PC-3 (cell line): ENCODE results near the gene DNAJC1. TPM values are rescaled to one million over a fixed set of nuclear protein-coding genes. Genes with fewer than 3 reads are reported as not detected.

Source experiments
- ATAC-seq: fragments of 200-7000 bp; cut with Tn5 transposase; 2 replicates; pipeline ENCODE4 v1.9.1; 2020; ENCODE audit warnings: mild to moderate bottlenecking, moderate library complexity
- BruUV-seq: library from RNA; stranded (reverse); fragments of 400-500 nt; replicated peaks from 2 replicates; lab custom pipeline; 2021; lab: Mats Ljungman, UMichigan
- CTCF ChIA-PET: fragments of 300-600 bp; sonication (Branson Sonifier 250); formaldehyde crosslinking; loops from one replicate; lab custom pipeline; 2022; ENCODE audit warnings: antibody characterized with exemption; lab: Charles Lee
- POLR2A ChIA-PET: fragments of 300-600 bp; sonication (Branson Sonifier 250); formaldehyde crosslinking; loops from one replicate; lab custom pipeline; 2022; ENCODE audit warnings: antibody characterized with exemption; ENCODE audit not compliant: unreplicated experiment; lab: Charles Lee
- DNase-seq: peaks from one replicate; pipeline ENCODE4 v3.0.0-alpha.2; 2015
- H2AFZ ChIP-seq: fragments of 300-600 bp; sonication (generic); 2 replicates; pipeline ENCODE4 v1.6.0; 2016; ENCODE audit warnings: antibody characterized with exemption, low read length
- H3F3A ChIP-seq: fragments of 300-600 bp; sonication (generic); one replicate; pipeline ENCODE4 v1.6.0; 2017; ENCODE audit warnings: antibody characterized with exemption, low read length, control low read depth, mild to moderate bottlenecking; ENCODE audit not compliant: unreplicated experiment
- H3K27ac ChIP-seq: fragments of 300-600 bp; sonication (generic); 2 replicates; pipeline ENCODE4 v1.5.1; 2016; ENCODE audit warnings: mild to moderate bottlenecking, low read length
- H3K27me3 ChIP-seq: fragments of 300-600 bp; sonication (generic); 2 replicates; pipeline ENCODE4 v1.6.1; 2016; ENCODE audit warnings: low read length, mixed read lengths
- H3K36me3 ChIP-seq: fragments of 300-600 bp; sonication (generic); 2 replicates; pipeline ENCODE4 v1.6.1; 2016; ENCODE audit warnings: low read depth, mixed run types, low read length, mixed read lengths
- H3K4me1 ChIP-seq: fragments of 300-600 bp; sonication (generic); 2 replicates; pipeline ENCODE4 v1.5.1; 2016; ENCODE audit warnings: low read length; ENCODE audit not compliant: insufficient read depth
- H3K4me2 ChIP-seq: fragments of 300-600 bp; sonication (generic); 2 replicates; pipeline ENCODE4 v1.6.0; 2016; ENCODE audit warnings: low read length
- H3K4me3 ChIP-seq: fragments of 300-600 bp; sonication (generic); 2 replicates; pipeline ENCODE4 v1.5.1; 2016; ENCODE audit warnings: mild to moderate bottlenecking, low read length, mixed read lengths
- H3K79me2 ChIP-seq: fragments of 300-600 bp; sonication (generic); 2 replicates; pipeline ENCODE4 v1.6.1; 2017; ENCODE audit warnings: low read length, mixed read lengths
- H3K9ac ChIP-seq: fragments of 300-600 bp; sonication (generic); 2 replicates; pipeline ENCODE4 v1.6.0; 2016; ENCODE audit warnings: mild to moderate bottlenecking, low read length
- H3K9me2 ChIP-seq: fragments of 300-600 bp; sonication (generic); replicated peaks from 2 replicates; pipeline ENCODE4 v1.6.1; 2016; ENCODE audit warnings: mixed run types, low read length, mixed read lengths
- H3K9me3 ChIP-seq: fragments of 300-600 bp; sonication (generic); 2 replicates; pipeline ENCODE4 v1.6.1; 2016; ENCODE audit warnings: low read length, mixed read lengths
- H4K20me1 ChIP-seq: fragments of 300-600 bp; sonication (generic); 2 replicates; pipeline ENCODE4 v1.6.1; 2016; ENCODE audit warnings: low read length, mixed read lengths
- CTCF ChIP-seq: fragments of 300-600 bp; sonication (generic); conservative IDR thresholded peaks from 2 replicates; pipeline ENCODE4 v1.5.1; 2017; ENCODE audit warnings: antibody characterized with exemption, low read depth, mild to moderate bottlenecking, low read length
- EZH2 ChIP-seq: fragments of 300-600 bp; sonication (generic); IDR thresholded peaks from one replicate; pipeline ENCODE4 v1.6.1; 2017; ENCODE audit warnings: antibody characterized with exemption, mild to moderate bottlenecking, low read length; ENCODE audit not compliant: unreplicated experiment
- EZH2phosphoT487 ChIP-seq: fragments of 300-600 bp; sonication (generic); IDR thresholded peaks from 2 replicates; pipeline ENCODE4 v1.6.1; 2018; ENCODE audit warnings: mild to moderate bottlenecking, antibody characterized with exemption, low read length, borderline replicate concordance
- intact Hi-C: fragments of 100-400 bp; cut with micrococcal nuclease; formaldehyde crosslinking; loops from 2 replicates; pipeline ENCODE4 v1.9.0; 2023
- total RNA-seq: library from RNA; depleted of rRNA; stranded (reverse); fragments of >200 nt; gene quantifications from 2 replicates; pipeline ENCODE4 v1.2.3, GENCODE V29; 2014

The DNAJC1 gene
- total RNA-seq, 1 experiment from 2014 or later = 53.4 TPM

- CTCF ChIA-PET = no interaction called here
- no peaks in the 10 kb centered on the region for H3K27me3 ChIP-seq
- BruUV-seq = no TSS peak
- no peaks in the 10 kb centered on the region for H3K9me2 ChIP-seq
- peaks cover 44% of the 10 kb centered on the region for H3K4me1 ChIP-seq
- H2AFZ ChIP-seq = no peak overlapping the region
- no peak overlapping the region for H3K27ac ChIP-seq
- POLR2A ChIA-PET = no interaction called here
- ATAC-seq (no peak), DNase-seq (no peak)
- H3K9ac ChIP-seq = no peak overlapping the region
- no peaks in the 10 kb centered on the region for H3K36me3 ChIP-seq
- no peak for TF ChIP-seq CTCF
- TF ChIP-seq EZH2 = no peak
- TF ChIP-seq EZH2phosphoT487 = no peak
- no peaks in the 10 kb centered on the region for H3K79me2 ChIP-seq
- H3F3A ChIP-seq = peaks cover 7% of the 10 kb centered on the region
- intact Hi-C loops = no loop called here
- no peak overlapping the region for H3K4me2 ChIP-seq
- no peaks in the 10 kb centered on the region for H3K9me3 ChIP-seq
- H3K4me3 ChIP-seq = no peak overlapping the region
- no peaks in the 10 kb centered on the region for H4K20me1 ChIP-seq
These were observed 249.8 kb downstream of the DNAJC1 start for GRCh38 chr10:21753497-21754270.

GRCh38 chr10:21751341-21752310 is 251.9 kb downstream of the DNAJC1 start:
- CTCF ChIA-PET = interaction anchor here (0.5 to 0.7 kb wide), 2 partner anchors 202 to 560 kb away, joined by 3 to 5 read pairs; no protein-coding TSS in a partner anchor
- Histone ChIP-seq H3F3A (peaks cover 7% of the 10 kb centered on the region), H2AFZ (no peak overlapping the region), H3K4me2 (peak overlapping the region; percentile 49), H4K20me1 (no peaks in the 10 kb centered on the region), H3K9ac (peak overlapping the region; percentile 88), H3K9me3 (no peaks in the 10 kb centered on the region), H3K27me3 (no peaks in the 10 kb centered on the region), H3K36me3 (no peaks in the 10 kb centered on the region), H3K4me1 (peaks cover 47% of the 10 kb centered on the region), H3K4me3 (no peak overlapping the region; the same call in 1 of the 2 replicates), H3K79me2 (no peaks in the 10 kb centered on the region), H3K27ac (peak overlapping the region; percentile 100), H3K9me2 (no peaks in the 10 kb centered on the region)
- BruUV-seq = no TSS peak
- POLR2A ChIA-PET = no interaction called here
- ATAC-seq = peak; percentile 36
- DNase-seq = peak; percentile 70
- intact Hi-C loops = no loop called here
- TF ChIP-seq CTCF (no peak), EZH2phosphoT487 (no peak), EZH2 (no peak)
